ENCODE data around the gene PHF21B.
A peak's percentile ranks its signal among the peaks of the same experiment; 100 is the strongest.

The PHF21B gene

GRCh38 chr22:44884968-44885805 is 124.6 kb downstream of the PHF21B start:
- no peak for TF ChIP-seq ZFX (IDR thresholded peaks at IDR 0.05)
- TF ChIP-seq, protein P1, sequence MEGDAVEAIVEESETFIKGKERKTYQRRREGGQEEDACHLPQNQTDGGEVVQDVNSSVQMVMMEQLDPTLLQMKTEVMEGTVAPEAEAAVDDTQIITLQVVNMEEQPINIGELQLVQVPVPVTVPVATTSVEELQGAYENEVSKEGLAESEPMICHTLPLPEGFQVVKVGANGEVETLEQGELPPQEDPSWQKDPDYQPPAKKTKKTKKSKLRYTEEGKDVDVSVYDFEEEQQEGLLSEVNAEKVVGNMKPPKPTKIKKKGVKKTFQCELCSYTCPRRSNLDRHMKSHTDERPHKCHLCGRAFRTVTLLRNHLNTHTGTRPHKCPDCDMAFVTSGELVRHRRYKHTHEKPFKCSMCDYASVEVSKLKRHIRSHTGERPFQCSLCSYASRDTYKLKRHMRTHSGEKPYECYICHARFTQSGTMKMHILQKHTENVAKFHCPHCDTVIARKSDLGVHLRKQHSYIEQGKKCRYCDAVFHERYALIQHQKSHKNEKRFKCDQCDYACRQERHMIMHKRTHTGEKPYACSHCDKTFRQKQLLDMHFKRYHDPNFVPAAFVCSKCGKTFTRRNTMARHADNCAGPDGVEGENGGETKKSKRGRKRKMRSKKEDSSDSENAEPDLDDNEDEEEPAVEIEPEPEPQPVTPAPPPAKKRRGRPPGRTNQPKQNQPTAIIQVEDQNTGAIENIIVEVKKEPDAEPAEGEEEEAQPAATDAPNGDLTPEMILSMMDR (conservative IDR thresholded peaks at IDR 0.05) = no peak
- H3K27ac ChIP-seq = no peak overlapping the region

GRCh38 chr22:44884562-44884961 is 125.2 kb downstream of the PHF21B start:
- TF ChIP-seq, protein P1 (conservative IDR thresholded peaks at IDR 0.05) = no peak
- TF ChIP-seq ZFX (IDR thresholded peaks at IDR 0.05) = no peak
- H3K27ac ChIP-seq = no peak overlapping the region

DNA sequence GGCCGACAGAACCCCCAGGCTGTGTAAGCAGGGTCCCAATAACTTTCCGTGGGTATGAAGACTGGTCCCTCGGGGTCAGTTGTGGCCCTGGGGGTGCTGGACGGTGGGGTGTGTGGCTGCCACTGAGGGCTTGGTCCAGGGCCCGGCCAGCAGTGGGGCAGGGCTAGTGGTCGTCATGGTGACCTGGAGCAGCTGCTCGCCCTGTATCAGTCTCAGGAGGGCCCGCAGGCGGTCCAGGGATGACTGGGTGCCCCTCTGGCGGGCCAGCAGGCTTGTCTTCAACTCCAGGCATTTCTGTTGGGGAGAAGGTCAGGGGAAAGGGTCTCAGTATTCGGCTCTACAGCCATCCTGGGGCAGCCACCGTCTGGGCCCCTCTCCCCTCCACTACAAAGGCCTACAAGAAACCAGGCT is 126.8 kb downstream of the PHF21B start:
- H3K27ac ChIP-seq = peak overlapping the region; percentile 47
- TF ChIP-seq, protein P1 (conservative IDR thresholded peaks at IDR 0.05) = no peak
- no peak for TF ChIP-seq ZFX (IDR thresholded peaks at IDR 0.05)

DNA sequence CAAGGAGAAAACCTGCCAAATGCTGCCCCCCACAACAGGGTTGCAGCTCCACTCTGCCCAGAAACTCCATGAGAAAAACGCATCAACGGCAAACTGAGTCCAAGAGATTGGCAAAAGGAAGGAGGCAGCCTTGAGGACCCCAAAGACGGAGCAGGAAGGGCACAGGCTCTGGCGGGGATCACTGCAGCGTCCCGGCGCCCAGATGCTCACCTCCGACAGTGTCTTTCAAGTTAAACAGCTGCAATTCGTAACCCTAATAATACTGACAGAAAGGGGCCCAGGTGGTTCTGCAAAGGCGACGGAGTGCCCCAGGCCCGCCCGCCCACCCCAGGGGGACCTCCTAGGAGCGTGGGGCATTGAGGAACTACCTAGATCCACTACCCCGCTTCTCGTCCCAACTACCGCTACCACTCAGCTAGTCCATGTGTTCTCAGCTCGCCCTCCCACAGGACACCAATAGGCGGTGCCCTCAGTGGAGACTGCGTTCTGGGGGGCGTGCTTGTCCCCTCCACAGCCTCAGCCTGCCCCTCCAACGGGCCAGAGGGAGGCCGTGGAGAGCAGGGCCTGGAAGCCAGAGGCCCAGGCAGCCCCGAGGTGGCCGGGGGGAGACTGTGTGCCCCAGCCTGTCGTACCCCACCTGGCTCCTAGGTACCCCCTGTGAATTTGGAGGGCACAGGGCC is 127.4 kb downstream of the PHF21B start:
- TF ChIP-seq ZFX (IDR thresholded peaks at IDR 0.05) = no peak
- TF ChIP-seq, protein P1 (conservative IDR thresholded peaks at IDR 0.05) = no peak
- peak overlapping the region; percentile 47 for H3K27ac ChIP-seq

DNA sequence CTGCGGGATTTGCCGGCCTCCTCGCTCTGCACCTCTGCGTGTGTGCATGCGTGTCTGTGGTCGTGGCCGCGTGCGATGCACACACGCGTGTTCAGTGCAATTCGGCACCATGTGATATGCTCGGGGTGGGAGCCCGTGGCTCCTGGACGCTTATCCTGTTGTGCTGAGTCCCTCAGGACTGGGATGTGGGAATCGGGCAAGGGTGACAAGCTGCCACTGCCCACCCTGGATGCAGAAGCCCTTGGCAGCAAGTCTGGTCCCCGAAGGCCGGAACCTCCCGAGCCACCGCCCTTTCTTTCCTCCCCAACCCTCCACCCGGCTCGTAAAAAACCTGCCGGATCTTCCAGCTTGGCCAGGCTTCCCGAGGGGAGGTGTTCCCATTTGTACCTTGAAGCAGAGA is 128.2 kb downstream of the PHF21B start:
- TF ChIP-seq, protein P1 (conservative IDR thresholded peaks at IDR 0.05) = no peak
- no peak for TF ChIP-seq ZFX (IDR thresholded peaks at IDR 0.05)
- H3K27ac ChIP-seq = peak overlapping the region; percentile 47

DNA sequence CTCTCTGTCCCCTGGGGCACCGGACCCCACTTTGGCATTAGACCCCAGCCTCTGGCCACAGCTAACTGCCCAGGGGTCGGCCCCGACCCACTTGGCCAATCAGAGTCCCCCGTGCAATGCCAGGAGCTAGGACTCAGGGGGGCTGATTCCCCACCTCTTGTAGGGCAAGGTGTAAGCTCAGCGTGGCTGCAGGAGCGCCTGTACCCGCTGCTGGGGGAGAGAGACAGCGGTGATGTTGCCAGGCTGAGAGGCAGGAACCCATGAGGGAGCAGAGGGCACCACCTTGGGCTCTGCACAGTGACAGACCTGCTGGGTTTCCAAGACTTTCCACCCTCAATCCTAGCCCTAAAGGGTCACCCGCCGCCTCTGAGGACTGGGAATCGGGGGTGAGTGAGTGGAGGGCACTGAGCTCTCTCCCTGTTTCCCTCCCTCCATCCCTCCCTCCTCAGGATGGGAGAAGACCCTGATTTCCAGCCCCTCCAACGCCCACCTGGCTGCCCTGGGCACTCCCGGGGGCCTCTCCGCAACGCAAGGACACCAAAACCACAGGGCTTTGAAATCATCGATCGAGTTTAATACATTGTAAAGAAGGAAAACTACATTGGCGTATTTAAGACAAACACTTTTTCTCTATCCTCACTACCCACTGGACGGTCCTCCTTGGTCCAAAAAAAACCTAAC is 129.1 kb downstream of the PHF21B start:
- no peak overlapping the region; the same call in 1 of the 2 replicates for H3K27ac ChIP-seq
- TF ChIP-seq ZFX (IDR thresholded peaks at IDR 0.05) = no peak
- TF ChIP-seq, protein P1 (conservative IDR thresholded peaks at IDR 0.05) = no peak

DNA sequence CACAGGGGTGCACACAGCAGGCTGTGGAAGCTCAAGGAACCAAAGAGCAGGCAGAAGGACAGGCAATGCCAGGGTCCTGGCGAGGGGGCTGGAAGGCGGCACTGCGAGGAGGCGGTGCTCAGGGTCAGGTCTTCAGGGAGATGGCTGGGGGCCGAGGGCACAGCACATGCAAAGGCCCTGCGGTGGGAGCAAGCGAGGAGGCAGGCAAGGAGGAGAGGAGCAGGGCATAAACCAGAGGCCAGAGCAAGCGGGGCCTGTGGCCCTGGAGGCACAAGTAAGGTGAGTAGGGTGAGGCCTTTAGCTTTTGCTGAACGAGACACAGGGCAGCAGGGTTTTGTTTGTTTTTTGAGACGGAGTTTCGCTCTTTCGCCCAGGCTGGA is 130.5 kb downstream of the PHF21B start:
- TF ChIP-seq, protein P1 (conservative IDR thresholded peaks at IDR 0.05) = no peak
- no peak for TF ChIP-seq ZFX (IDR thresholded peaks at IDR 0.05)
- no peak overlapping the region for H3K27ac ChIP-seq
